ENCODE measurements around the gene PANK1.

DNA sequence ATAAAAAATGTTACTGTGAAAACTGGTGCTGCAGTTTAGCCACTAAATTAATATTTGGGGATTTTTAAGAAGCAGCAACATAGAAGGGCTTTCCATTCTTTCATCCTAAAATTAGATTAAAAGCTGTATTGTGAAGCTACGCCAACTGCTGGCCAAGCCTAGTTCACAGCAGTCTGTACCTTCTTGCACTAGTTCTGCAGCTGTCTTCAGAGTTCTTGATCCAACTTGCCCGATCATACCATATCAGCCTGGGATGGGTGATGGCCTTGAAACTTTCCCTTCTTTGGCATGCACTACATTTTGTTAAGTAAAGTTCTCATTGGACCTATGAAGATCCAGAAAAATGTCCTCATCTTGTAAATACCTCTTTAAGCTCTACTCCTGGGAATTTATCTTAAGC lies 20.3 kb upstream of the PANK1 start:
- TF ChIP-seq, protein P1, sequence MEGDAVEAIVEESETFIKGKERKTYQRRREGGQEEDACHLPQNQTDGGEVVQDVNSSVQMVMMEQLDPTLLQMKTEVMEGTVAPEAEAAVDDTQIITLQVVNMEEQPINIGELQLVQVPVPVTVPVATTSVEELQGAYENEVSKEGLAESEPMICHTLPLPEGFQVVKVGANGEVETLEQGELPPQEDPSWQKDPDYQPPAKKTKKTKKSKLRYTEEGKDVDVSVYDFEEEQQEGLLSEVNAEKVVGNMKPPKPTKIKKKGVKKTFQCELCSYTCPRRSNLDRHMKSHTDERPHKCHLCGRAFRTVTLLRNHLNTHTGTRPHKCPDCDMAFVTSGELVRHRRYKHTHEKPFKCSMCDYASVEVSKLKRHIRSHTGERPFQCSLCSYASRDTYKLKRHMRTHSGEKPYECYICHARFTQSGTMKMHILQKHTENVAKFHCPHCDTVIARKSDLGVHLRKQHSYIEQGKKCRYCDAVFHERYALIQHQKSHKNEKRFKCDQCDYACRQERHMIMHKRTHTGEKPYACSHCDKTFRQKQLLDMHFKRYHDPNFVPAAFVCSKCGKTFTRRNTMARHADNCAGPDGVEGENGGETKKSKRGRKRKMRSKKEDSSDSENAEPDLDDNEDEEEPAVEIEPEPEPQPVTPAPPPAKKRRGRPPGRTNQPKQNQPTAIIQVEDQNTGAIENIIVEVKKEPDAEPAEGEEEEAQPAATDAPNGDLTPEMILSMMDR (IDR thresholded peaks at IDR 0.05): no peak
- no peak for TF ChIP-seq SP1 (CRISPR knock-in tag; conservative IDR thresholded peaks at IDR 0.05)
- TF ChIP-seq NFATC4 (CRISPR knock-in tag; IDR thresholded peaks at IDR 0.05): no peak
- TF ChIP-seq, protein P2, sequence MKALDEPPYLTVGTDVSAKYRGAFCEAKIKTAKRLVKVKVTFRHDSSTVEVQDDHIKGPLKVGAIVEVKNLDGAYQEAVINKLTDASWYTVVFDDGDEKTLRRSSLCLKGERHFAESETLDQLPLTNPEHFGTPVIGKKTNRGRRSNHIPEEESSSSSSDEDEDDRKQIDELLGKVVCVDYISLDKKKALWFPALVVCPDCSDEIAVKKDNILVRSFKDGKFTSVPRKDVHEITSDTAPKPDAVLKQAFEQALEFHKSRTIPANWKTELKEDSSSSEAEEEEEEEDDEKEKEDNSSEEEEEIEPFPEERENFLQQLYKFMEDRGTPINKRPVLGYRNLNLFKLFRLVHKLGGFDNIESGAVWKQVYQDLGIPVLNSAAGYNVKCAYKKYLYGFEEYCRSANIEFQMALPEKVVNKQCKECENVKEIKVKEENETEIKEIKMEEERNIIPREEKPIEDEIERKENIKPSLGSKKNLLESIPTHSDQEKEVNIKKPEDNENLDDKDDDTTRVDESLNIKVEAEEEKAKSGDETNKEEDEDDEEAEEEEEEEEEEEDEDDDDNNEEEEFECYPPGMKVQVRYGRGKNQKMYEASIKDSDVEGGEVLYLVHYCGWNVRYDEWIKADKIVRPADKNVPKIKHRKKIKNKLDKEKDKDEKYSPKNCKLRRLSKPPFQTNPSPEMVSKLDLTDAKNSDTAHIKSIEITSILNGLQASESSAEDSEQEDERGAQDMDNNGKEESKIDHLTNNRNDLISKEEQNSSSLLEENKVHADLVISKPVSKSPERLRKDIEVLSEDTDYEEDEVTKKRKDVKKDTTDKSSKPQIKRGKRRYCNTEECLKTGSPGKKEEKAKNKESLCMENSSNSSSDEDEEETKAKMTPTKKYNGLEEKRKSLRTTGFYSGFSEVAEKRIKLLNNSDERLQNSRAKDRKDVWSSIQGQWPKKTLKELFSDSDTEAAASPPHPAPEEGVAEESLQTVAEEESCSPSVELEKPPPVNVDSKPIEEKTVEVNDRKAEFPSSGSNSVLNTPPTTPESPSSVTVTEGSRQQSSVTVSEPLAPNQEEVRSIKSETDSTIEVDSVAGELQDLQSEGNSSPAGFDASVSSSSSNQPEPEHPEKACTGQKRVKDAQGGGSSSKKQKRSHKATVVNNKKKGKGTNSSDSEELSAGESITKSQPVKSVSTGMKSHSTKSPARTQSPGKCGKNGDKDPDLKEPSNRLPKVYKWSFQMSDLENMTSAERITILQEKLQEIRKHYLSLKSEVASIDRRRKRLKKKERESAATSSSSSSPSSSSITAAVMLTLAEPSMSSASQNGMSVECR (CRISPR knock-in tag; IDR thresholded peaks at IDR 0.05; ENCODE audit: borderline replicate concordance): no peak
- no peak for TF ChIP-seq MXD4 (CRISPR knock-in tag; IDR thresholded peaks at IDR 0.05; ENCODE audit: borderline replicate concordance)
- TF ChIP-seq NR1H2 (CRISPR knock-in tag; IDR thresholded peaks at IDR 0.05): no peak
- TF ChIP-seq ZNF263 (CRISPR knock-in tag; IDR thresholded peaks at IDR 0.05; ENCODE audit: low read depth): no peak
